Esophagus squamous epithelium (tissue), 4 donors: ENCODE data around the gene COX17.

Source experiments
- POLR2A ChIP-seq, 4 donors: fragments of 450-650 bp; IDR thresholded peaks; one replicate each; pipeline ENCODE4 v1.6.1; 2017; ENCODE audit warnings: antibody characterized with exemption in 4 of 4, mild to moderate bottlenecking in 4 of 4, moderate library complexity in 3 of 4
- TF ChIP-seq, protein P1 (sequence below), 6 experiments: fragments of 450-650 bp in 4 of 6; fragments of 200-600 bp in 2 of 6; sonication (generic) in 2 of 6; IDR thresholded peaks; one replicate each; pipeline ENCODE4 v1.5.1; 2016 to 2019; ENCODE audit warnings: antibody characterized with exemption in 6 of 6, mild to moderate bottlenecking in 4 of 6, moderate library complexity in 4 of 6

DNA sequence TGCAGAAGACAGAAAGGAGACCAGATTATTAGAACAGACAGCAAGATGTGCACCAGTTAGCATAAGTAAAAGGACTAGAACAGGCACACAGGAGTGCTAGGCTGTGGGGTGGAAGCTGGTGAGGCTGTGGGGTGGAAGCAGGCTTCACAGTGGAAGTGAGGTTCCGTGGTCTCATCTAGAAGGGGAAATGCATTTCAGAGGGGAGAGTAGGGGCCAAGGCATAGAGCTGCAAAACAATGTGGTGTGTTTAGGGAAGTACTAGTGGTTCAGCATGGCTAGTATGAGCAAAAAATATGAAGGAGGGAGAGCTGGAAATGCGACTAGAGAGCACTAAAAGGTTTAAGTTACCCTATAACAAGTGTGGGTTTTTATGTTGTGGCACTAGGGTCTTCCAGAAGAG is 23.3 kb downstream of the COX17 start:
- TF ChIP-seq, protein P1, sequence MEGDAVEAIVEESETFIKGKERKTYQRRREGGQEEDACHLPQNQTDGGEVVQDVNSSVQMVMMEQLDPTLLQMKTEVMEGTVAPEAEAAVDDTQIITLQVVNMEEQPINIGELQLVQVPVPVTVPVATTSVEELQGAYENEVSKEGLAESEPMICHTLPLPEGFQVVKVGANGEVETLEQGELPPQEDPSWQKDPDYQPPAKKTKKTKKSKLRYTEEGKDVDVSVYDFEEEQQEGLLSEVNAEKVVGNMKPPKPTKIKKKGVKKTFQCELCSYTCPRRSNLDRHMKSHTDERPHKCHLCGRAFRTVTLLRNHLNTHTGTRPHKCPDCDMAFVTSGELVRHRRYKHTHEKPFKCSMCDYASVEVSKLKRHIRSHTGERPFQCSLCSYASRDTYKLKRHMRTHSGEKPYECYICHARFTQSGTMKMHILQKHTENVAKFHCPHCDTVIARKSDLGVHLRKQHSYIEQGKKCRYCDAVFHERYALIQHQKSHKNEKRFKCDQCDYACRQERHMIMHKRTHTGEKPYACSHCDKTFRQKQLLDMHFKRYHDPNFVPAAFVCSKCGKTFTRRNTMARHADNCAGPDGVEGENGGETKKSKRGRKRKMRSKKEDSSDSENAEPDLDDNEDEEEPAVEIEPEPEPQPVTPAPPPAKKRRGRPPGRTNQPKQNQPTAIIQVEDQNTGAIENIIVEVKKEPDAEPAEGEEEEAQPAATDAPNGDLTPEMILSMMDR (IDR thresholded peaks at IDR 0.05): no peak
- TF ChIP-seq POLR2A (IDR thresholded peaks at IDR 0.05): no peak
